Mucosa of stomach (tissue), 1 donor: ENCODE data around the gene ANKRD31.
"Not testable (repeated sequence)": the region's sequence is repeated elsewhere in the genome, so short reads cannot be mapped to it uniquely, and the experiment has no call there.

Experiments used
- H3K27me3 ChIP-seq: one replicate; pipeline ENCODE4 v1.7.0; 2013; ENCODE audit warnings: mild to moderate bottlenecking, low read length; ENCODE audit not compliant: control insufficient read depth, insufficient read depth
- H3K36me3 ChIP-seq: one replicate; pipeline ENCODE4 v1.7.0; 2013; ENCODE audit warnings: low read length; ENCODE audit not compliant: control insufficient read depth, insufficient read depth
- H3K4me1 ChIP-seq: one replicate; pipeline ENCODE4 v1.7.0; 2013; ENCODE audit warnings: mild to moderate bottlenecking, low read length; ENCODE audit not compliant: control insufficient read depth, insufficient read depth
- H3K4me3 ChIP-seq: one replicate; pipeline ENCODE4 v1.7.0; 2013; ENCODE audit warnings: low read length
- H3K9ac ChIP-seq: one replicate; pipeline ENCODE4 v1.7.0; 2013; ENCODE audit warnings: mild to moderate bottlenecking, low read length, moderate library complexity
- H3K9me3 ChIP-seq: one replicate; pipeline ENCODE4 v1.7.0; 2013; ENCODE audit warnings: mild to moderate bottlenecking, low read length, moderate library complexity; ENCODE audit not compliant: control insufficient read depth
- donor health status: Pancreatic carcinoma.

Gene ANKRD31

DNA sequence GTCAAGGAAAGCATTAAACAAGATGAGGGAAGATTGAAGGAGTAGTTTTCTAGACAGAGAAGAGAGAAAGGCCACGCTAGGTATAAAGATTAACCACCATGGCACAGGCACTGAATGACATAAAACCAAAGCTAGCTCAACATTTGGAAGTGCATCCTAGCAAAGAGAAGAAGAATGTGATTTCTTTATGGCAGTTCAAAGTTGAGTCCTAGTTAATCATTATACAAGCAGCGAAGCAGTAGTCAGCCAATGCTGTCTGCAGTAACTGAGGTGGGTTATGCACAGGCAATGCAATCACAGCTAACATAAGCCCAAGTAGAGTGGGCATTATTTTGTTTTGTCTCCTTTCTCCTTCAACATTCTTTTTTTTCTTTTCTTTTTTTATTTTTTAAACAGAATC lies 24.0 kb upstream of the ANKRD31 start:
- Histone ChIP-seq H3K9me3 (no peaks in the 10 kb centered on the region), H3K36me3 (no peaks in the 10 kb centered on the region), H3K9ac (no peak overlapping the region), H3K4me1 (peaks cover 8% of the 10 kb centered on the region), H3K4me3 (no peak overlapping the region), H3K27me3 (no peaks in the 10 kb centered on the region)

DNA sequence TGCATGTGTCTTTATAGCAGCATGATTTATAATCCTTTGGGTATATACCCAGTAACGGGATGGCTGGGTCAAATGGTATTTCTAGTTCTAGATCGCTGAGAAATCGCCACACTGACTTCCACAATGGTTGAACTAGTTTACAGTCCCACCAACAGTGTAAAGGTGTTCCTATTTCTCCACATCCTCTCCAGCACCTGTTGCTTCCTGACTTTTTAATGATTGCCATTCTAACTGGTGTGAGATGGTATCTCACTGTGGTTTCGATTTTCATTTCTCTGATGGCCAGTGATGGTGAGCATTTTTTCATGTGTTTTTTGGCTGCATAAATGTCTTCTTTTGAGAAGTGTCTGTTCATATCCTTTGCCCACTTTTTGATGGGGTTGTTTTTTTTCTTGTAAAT lies 13.8 kb upstream of the ANKRD31 start:
- not testable (repeated sequence) for H3K4me3 ChIP-seq, H3K9ac ChIP-seq, H3K4me1 ChIP-seq, H3K27me3 ChIP-seq, H3K9me3 ChIP-seq, H3K36me3 ChIP-seq

DNA sequence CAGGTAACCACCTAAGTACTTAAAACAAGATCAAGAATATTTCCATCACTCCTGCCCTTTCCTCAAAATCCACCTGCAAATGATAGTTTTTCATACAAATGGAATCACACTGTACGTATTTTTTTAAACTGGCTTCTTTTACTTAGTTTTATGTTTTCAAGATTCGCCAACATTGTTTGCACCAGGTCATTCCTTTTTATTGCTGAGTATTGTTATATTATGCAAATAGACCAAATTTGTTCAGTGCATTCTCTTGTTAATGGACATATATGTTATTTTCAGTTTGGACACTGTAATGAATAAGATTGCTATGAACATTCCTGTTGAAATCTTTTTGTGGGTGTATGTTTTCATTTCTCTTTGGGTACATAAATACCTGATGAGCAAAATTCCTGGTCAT lies 8.3 kb upstream of the ANKRD31 start:
- H3K4me3 ChIP-seq: no peak overlapping the region
- H3K36me3 ChIP-seq: no peaks in the 10 kb centered on the region
- no peak overlapping the region for H3K9ac ChIP-seq
- no peaks in the 10 kb centered on the region for H3K9me3 ChIP-seq
- no peaks in the 10 kb centered on the region for H3K27me3 ChIP-seq
- H3K4me1 ChIP-seq: no peaks in the 10 kb centered on the region

DNA sequence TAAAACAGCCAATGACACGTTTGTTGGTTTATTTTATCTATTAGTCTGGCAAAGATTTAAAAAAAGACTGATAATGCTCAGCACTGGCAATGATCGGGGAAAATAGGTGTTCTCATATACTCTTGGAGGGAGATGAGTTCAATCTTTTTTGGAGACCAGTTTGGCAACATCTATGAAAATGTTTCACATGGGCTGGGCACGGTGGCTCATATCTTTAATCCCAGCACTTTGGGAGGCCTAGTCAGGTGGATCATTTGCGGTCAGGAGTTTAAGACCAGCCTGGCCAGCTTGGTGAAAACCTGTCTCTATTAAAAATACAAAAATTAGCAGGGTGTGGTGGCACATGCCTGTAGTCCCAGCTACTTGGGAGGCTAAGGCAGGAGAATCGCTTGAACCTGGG lies 6.8 kb upstream of the ANKRD31 start:
- no peaks in the 10 kb centered on the region for H3K9me3 ChIP-seq
- no peak overlapping the region for H3K4me3 ChIP-seq
- H3K36me3 ChIP-seq: no peaks in the 10 kb centered on the region

DNA sequence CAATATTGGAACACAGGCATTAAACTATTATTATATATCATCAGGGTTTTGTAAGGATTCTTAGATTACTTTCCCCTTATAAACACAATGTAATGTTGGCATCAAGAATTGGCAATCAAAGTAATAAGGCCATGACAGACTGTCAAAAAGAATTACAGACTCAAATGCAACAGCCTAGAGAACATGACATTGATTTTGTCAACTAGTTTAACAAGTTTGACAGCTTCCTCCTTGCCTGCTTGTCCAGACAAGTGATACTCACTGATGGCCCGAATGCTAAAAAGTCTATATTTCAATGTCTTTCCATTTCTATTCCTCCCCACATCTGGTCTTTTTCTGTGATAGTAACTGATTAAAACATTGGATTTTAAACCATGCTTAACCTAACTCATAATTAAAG lies 6.4 kb upstream of the ANKRD31 start:
- Histone ChIP-seq H3K27me3 (no peaks in the 10 kb centered on the region), H3K4me1 (no peaks in the 10 kb centered on the region), H3K9me3 (no peaks in the 10 kb centered on the region), H3K4me3 (no peak overlapping the region), H3K36me3 (no peaks in the 10 kb centered on the region), H3K9ac (no peak overlapping the region)

More for the DNA sequence above, 6.8 kb upstream of the ANKRD31 start:
- H3K27me3 ChIP-seq: no peaks in the 10 kb centered on the region
- no peaks in the 10 kb centered on the region for H3K4me1 ChIP-seq
- H3K9ac ChIP-seq: no peak overlapping the region

DNA sequence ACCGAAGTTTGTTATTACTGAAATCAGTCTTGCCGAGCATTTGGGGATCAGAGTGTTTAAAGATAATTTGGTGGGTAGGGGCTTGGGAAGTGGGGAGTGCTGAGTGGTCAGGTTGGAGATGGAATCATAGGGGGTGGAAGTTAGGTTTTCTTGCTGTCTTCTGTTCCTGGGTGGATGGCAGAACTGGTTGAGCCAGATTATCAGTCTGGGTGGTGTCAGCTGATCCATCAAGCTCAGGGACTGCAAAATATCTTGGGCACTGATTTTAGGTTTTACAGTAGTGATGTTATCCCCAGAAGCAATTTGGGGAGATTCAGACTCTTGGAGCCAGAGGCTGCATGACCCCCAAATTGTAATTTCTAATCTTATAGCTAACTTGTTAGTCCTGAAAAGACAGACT lies 5.4 kb upstream of the ANKRD31 start:
- H3K36me3 ChIP-seq: no peaks in the 10 kb centered on the region
- no peaks in the 10 kb centered on the region for H3K9me3 ChIP-seq
- H3K4me3 ChIP-seq: no peak overlapping the region
- H3K9ac ChIP-seq: no peak overlapping the region
- H3K27me3 ChIP-seq: no peaks in the 10 kb centered on the region
- no peaks in the 10 kb centered on the region for H3K4me1 ChIP-seq

DNA sequence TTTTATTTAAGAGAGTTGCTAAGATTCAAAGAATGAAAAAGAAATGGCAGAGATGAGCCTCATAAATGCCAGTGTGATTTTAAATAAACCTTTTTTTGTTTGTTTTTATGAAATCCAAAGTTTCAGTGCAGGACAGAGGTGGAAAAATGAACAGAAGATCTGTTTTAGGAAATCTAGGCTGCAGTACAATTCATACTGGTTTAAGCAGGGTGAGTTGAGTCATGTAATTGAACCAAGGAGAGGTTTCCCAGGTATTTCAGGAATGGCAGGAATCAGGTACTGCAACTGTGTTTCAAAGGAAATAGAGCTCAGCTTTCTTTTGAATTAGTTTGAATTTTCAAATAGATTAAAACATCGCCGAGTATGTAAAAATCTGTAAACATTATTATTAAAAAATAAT lies 3.0 kb upstream of the ANKRD31 start:
- Histone ChIP-seq H3K36me3 (no peaks in the 10 kb centered on the region), H3K27me3 (no peaks in the 10 kb centered on the region), H3K9ac (no peak overlapping the region), H3K9me3 (no peaks in the 10 kb centered on the region), H3K4me1 (peaks cover 5% of the 10 kb centered on the region), H3K4me3 (no peak overlapping the region)

DNA sequence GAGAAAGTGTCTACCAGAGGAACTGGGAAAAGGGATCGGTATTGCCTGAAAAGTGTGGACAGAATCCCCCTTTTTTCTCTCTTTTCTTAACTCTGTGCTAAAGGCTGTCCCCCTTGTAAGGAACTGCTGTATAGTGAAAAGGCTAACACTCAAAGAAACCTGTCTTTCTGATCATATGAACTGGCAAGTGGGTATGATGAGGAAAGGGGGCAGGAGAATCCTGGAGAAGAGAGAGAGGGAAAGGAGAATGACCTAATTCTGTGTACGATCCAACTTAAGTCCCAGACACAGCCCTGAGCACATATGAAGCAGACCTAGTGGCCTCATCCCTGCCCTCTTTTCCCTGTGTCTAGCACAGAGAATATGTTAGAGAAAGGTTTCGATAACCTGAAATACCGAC lies 967 bp downstream of the ANKRD31 start:
- Histone ChIP-seq H3K9ac (no peak overlapping the region), H3K4me1 (peaks cover 5% of the 10 kb centered on the region), H3K9me3 (no peaks in the 10 kb centered on the region), H3K36me3 (no peaks in the 10 kb centered on the region), H3K4me3 (no peak overlapping the region), H3K27me3 (no peaks in the 10 kb centered on the region)

DNA sequence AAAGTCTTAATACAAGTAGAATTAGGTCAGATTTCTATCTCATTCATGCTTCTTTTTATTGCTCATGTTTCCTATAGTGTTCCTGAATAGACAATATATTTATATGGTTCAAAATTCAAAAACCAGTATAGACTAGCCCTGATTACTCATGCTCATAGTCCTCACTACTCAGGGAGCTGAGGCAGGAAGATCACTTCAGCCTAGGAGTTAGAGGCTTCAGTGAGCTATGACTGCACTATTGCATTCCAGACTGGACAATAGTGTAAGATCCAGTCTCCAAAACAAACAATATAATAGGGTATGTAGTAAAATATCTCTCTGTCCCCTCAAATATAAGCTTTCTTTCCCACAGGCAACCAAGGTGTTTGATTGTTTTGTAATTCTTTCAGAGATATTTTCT lies 2.4 kb downstream of the ANKRD31 start:
- H3K4me1 ChIP-seq: peaks cover 5% of the 10 kb centered on the region
- no peaks in the 10 kb centered on the region for H3K9me3 ChIP-seq
- H3K27me3 ChIP-seq: no peaks in the 10 kb centered on the region
- no peak overlapping the region for H3K4me3 ChIP-seq
- H3K36me3 ChIP-seq: no peaks in the 10 kb centered on the region
- no peak overlapping the region for H3K9ac ChIP-seq

DNA sequence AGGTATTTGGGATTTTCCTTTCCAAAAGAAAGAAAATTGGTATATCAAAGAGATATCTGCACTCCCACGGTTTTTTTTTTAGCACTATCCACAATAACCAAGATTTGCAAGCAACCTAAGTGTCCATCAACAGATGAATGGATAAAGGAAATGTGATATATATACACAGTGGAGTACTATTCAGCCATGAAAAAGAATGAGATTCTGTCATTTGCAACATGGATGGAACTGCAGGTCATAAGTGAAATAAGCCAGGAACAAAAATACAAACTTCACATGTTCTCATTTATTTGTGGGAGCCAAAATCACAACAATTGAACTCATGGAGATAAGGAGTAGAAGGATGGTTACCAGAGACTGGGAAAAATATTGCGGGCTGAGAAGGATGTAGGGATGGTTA lies 9.8 kb downstream of the ANKRD31 start:
- Histone ChIP-seq H3K27me3 (no peaks in the 10 kb centered on the region), H3K4me1 (no peaks in the 10 kb centered on the region), H3K4me3 (no peak overlapping the region), H3K9me3 (no peaks in the 10 kb centered on the region), H3K9ac (no peak overlapping the region), H3K36me3 (no peaks in the 10 kb centered on the region)

DNA sequence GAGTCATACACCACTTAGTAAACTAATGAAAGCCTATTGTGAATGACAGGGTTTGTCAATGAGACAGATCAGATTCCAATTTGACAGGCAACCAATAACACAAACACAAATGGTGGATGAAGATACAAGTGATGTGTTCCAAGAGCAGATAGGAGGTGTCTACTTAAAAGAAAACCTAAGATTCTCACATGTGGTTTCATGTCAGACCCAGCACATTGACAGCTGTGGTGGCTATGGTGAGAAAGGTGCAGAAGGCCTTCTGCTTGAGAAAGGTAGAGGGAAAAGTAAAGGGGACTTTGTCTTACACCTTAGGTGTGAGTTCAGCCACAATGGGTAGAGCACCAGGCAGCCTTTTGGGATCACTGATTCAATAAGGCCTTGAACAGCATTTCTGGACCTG lies 11.2 kb downstream of the ANKRD31 start:
- no peaks in the 10 kb centered on the region for H3K4me1 ChIP-seq
- no peak overlapping the region for H3K4me3 ChIP-seq
- no peaks in the 10 kb centered on the region for H3K9me3 ChIP-seq
- no peak overlapping the region for H3K9ac ChIP-seq
- no peaks in the 10 kb centered on the region for H3K36me3 ChIP-seq
- H3K27me3 ChIP-seq: no peaks in the 10 kb centered on the region

DNA sequence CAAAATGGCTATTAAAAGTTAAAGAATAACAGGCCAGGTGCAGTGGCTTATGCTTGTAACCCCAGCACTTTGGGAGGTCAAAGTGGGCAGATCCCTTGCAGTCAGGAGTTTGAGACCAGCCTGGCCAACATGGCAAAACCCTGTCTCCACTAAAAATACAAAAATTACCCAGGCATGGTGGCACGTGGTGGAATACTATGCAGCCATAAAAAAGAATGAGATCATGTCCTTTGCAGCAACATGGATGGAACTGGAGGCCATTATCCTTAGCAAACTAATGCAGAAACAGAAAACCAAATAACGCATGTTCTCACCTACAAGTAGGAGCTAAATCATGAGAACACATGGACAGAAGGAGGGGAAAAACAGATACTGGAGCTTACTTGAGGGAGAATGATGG lies 15.9 kb downstream of the ANKRD31 start:
- not testable (repeated sequence) for H3K4me3 ChIP-seq

DNA sequence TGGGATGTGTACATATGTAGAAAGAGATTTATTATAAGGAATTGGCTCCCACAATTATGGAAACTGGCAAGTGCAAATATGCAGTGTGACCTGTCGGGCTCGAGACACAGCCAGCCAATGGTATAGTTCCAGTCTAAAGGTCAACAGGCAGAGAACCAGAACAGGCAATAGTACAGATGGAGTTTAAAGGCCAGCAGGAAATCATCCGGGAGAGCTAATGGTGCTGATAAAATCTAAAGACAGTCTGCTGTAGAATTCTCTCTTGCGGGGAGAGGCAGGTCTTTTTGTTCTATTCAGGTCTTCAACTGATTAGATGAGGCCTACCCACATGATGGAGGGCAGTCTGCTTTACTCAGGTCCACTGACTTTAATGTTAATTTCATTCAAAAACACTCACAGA lies 21.8 kb downstream of the ANKRD31 start:
- H3K27me3 ChIP-seq: no peaks in the 10 kb centered on the region
- H3K36me3 ChIP-seq: no peaks in the 10 kb centered on the region
- no peaks in the 10 kb centered on the region for H3K9me3 ChIP-seq
- no peak overlapping the region for H3K9ac ChIP-seq
- no peaks in the 10 kb centered on the region for H3K4me1 ChIP-seq
- H3K4me3 ChIP-seq: no peak overlapping the region

More for the DNA sequence above, 15.9 kb downstream of the ANKRD31 start:
- H3K27me3 ChIP-seq, H3K36me3 ChIP-seq, H3K4me1 ChIP-seq, H3K9me3 ChIP-seq, H3K9ac ChIP-seq: not testable (repeated sequence)
